A549 (cell line): ENCODE results near the gene MLLT3. TPM values are rescaled to one million over a fixed set of nuclear protein-coding genes. Genes with fewer than 3 reads are reported as not detected.

Experiments used
- ATAC-seq, 2 experiments: fragments of 200-7000 bp in 1 of 2; fragments of >200 bp in 1 of 2; cut with Nextera tagmentation in 1 of 2; cut with Tn5 transposase in 1 of 2; 3 replicates each; pipeline versions ENCODE4 v1.8.0 to v1.9.1; 2018 to 2020; ENCODE audit warnings: mild to moderate bottlenecking in 1 of 2, moderate library complexity in 1 of 2
- CTCF ChIA-PET: fragments of 300-600 bp; sonication (Branson Sonifier 250); formaldehyde crosslinking; extraction: SDS; loops from one replicate; lab custom pipeline; 2021; ENCODE audit warnings: antibody characterized with exemption, inconsistent platforms; lab: Yijun Ruan, JAX
- POLR2A ChIA-PET: fragments of 350-600 bp; formaldehyde crosslinking; extraction: SDS; loops from one replicate; lab custom pipeline; 2021; ENCODE audit warnings: antibody characterized with exemption, inconsistent platforms; lab: Yijun Ruan, JAX
- DNase-seq, 2 experiments: peaks; one replicate each; pipeline versions ENCODE4 v3.0.0 to v3.0.0-alpha.2; 2011 to 2016; ENCODE audit warnings: low read depth in 1 of 2, low spot score in 1 of 2
- FAIRE-seq: peaks from 2 replicates; lab custom pipeline; 2011; peaks lifted over from hg19 to GRCh38; lab: Jason Lieb, UNC
- H3K27ac ChIP-seq, 2 experiments: fragments of >200 bp; sonication (Bioruptor Twin); formaldehyde crosslinking; 3 replicates each; pipeline ENCODE4 v1.5.1; 2016 to 2017
- H3K4me1 ChIP-seq: fragments of >200 bp; sonication (Bioruptor Twin); formaldehyde crosslinking; 3 replicates; pipeline ENCODE4 v1.6.1; 2016
- H3K4me2 ChIP-seq: fragments of >200 bp; sonication (Bioruptor Twin); formaldehyde crosslinking; 3 replicates; pipeline ENCODE4 v1.6.1; 2016
- H3K4me3 ChIP-seq: fragments of >200 bp; sonication (Bioruptor Twin); formaldehyde crosslinking; 3 replicates; pipeline ENCODE4 v1.5.1; 2016
- H3K9me3 ChIP-seq: fragments of >200 bp; sonication (Bioruptor Twin); formaldehyde crosslinking; 3 replicates; pipeline ENCODE4 v1.6.1; 2016
- BHLHE40 ChIP-seq: IDR thresholded peaks from 2 replicates; pipeline ENCODE4 v1.6.1; 2012; ENCODE audit warnings: low read depth, low read length, inconsistent platforms
- CBX2 ChIP-seq: fragments of 200-600 bp; sonication (generic); IDR thresholded peaks from 2 replicates; pipeline ENCODE4 v1.6.1; 2016; ENCODE audit warnings: low read depth, mild to moderate bottlenecking, borderline replicate concordance
- CBX8 ChIP-seq: fragments of 200-600 bp; sonication (generic); IDR thresholded peaks from 2 replicates; pipeline ENCODE4 v1.6.1; 2016
- CHD4 ChIP-seq: fragments of 200-600 bp; sonication (generic); IDR thresholded peaks from 2 replicates; pipeline ENCODE4 v1.6.1; 2016; ENCODE audit warnings: antibody characterized with exemption, mild to moderate bottlenecking, borderline replicate concordance
- E2F6 ChIP-seq: IDR thresholded peaks from 2 replicates; pipeline ENCODE4 v1.6.1; 2012; ENCODE audit warnings: low read depth, borderline replicate concordance
- EHMT2 ChIP-seq: fragments of 200-600 bp; sonication (generic); IDR thresholded peaks from 2 replicates; pipeline ENCODE4 v1.6.1; 2016; ENCODE audit warnings: antibody characterized with exemption, low read depth, mild to moderate bottlenecking, moderate library complexity
- ELK1 ChIP-seq: fragments of 150-350 bp; IDR thresholded peaks from 2 replicates; pipeline ENCODE4 v1.6.1; 2014; ENCODE audit warnings: low read depth, mild to moderate bottlenecking, low read length
- ESRRA ChIP-seq: fragments of 150-350 bp; IDR thresholded peaks from 2 replicates; pipeline ENCODE4 v1.6.1; 2014; ENCODE audit warnings: mild to moderate bottlenecking, low read length, borderline replicate concordance
- HDAC2 ChIP-seq: fragments of 200-600 bp; sonication (generic); IDR thresholded peaks from 2 replicates; pipeline ENCODE4 v1.6.1; 2016
- HEYL ChIP-seq: fragments of 250-450 bp; sonication (Bioruptor Pico); IDR thresholded peaks from 2 replicates; pipeline ENCODE4 v1.8.0; 2021; ENCODE audit warnings: mild to moderate bottlenecking, moderate library complexity
- HOXB13 ChIP-seq: fragments of 250-450 bp; sonication (Bioruptor Pico); IDR thresholded peaks from 2 replicates; pipeline ENCODE4 v1.5.0; 2020; ENCODE audit warnings: low read depth, mild to moderate bottlenecking, moderate library complexity
- JUN ChIP-seq, 2 experiments: fragments of >200 bp; sonication (Bioruptor Twin); formaldehyde crosslinking; IDR thresholded peaks; 2 replicates in 1 of 2; 3 replicates in 1 of 2; pipeline ENCODE4 v1.6.1; 2016 to 2017
- KDM1A ChIP-seq: fragments of 200-600 bp; sonication (generic); IDR thresholded peaks from 2 replicates; pipeline ENCODE4 v1.6.1; 2016; ENCODE audit warnings: low read depth, mild to moderate bottlenecking
- KDM5A ChIP-seq: fragments of 200-600 bp; sonication (generic); IDR thresholded peaks from 2 replicates; pipeline ENCODE4 v1.6.1; 2016; ENCODE audit warnings: antibody characterized with exemption, mild to moderate bottlenecking
- NFE2L2 ChIP-seq: fragments of 150-350 bp; conservative IDR thresholded peaks from 2 replicates; pipeline ENCODE4 v1.6.1; 2014; ENCODE audit warnings: low read length
- NPAS2 ChIP-seq: fragments of 250-450 bp; sonication (Bioruptor Pico); IDR thresholded peaks from 2 replicates; pipeline ENCODE4 v1.8.0; 2022; ENCODE audit warnings: mild to moderate bottlenecking, moderate library complexity, borderline replicate concordance
- NR3C1 ChIP-seq: fragments of >200 bp; sonication (Bioruptor Twin); formaldehyde crosslinking; IDR thresholded peaks from 3 replicates; pipeline ENCODE4 v1.6.1; 2017
- PBX3 ChIP-seq: IDR thresholded peaks from 2 replicates; pipeline ENCODE4 v1.6.1; 2012
- POLR2A ChIP-seq: IDR thresholded peaks from 2 replicates; pipeline ENCODE4 v1.6.1; 2012; ENCODE audit warnings: mild to moderate bottlenecking, low read length
- RNF2 ChIP-seq: fragments of 200-600 bp; sonication (generic); IDR thresholded peaks from 2 replicates; pipeline ENCODE4 v1.6.1; 2016; ENCODE audit warnings: low read depth, mild to moderate bottlenecking, antibody characterized with exemption, moderate library complexity, borderline replicate concordance
- SREBF2 ChIP-seq: fragments of 450-650 bp; IDR thresholded peaks from 2 replicates; pipeline ENCODE4 v1.6.1; 2014; ENCODE audit warnings: mild to moderate bottlenecking, moderate library complexity
- TFCP2L1 ChIP-seq: fragments of 250-450 bp; sonication (Bioruptor Pico); IDR thresholded peaks from 2 replicates; pipeline ENCODE4 v1.5.0; 2021; ENCODE audit warnings: mild to moderate bottlenecking
- TP53 ChIP-seq: fragments of 250-450 bp; sonication (Bioruptor Pico); IDR thresholded peaks from 2 replicates; pipeline ENCODE4 v1.5.0; 2021; ENCODE audit warnings: mild to moderate bottlenecking, moderate library complexity
- USF2 ChIP-seq: fragments of 450-650 bp; IDR thresholded peaks from 2 replicates; pipeline ENCODE4 v1.6.1; 2014; ENCODE audit warnings: antibody characterized with exemption
- ZC3H11A ChIP-seq: fragments of 450-650 bp; IDR thresholded peaks from 2 replicates; pipeline ENCODE4 v1.6.1; 2014; ENCODE audit warnings: antibody characterized with exemption, mild to moderate bottlenecking
- ZFP36 ChIP-seq: fragments of 450-650 bp; IDR thresholded peaks from 2 replicates; pipeline ENCODE4 v1.6.1; 2014; ENCODE audit warnings: borderline replicate concordance; ENCODE audit not compliant: partially characterized antibody
- ZSCAN20 ChIP-seq: fragments of 250-450 bp; sonication (Bioruptor Pico); IDR thresholded peaks from 2 replicates; pipeline ENCODE4 v1.8.0; 2022; ENCODE audit warnings: mild to moderate bottlenecking, moderate library complexity
- WGBS: methylation state at CpG from one replicate; pipeline ENCODE4 v1.1.6; 2017; ENCODE audit errors: missing lambda C conversion rate; 5-methylcytosine and 5-hydroxymethylcytosine counted together
- polyA plus RNA-seq, 4 experiments: library from polyadenylated mRNA; depleted of rRNA in 3 of 4; stranded (reverse); fragments of >200 nt; fragmentation: RNase III in 1 of 4; extraction: RNeasy Plus Mini Kit Qiagen cat#74134 plus additional on column Dnase treatment in 1 of 4; gene quantifications; 2 replicates in 3 of 4; 3 replicates in 1 of 4; pipeline ENCODE4 v1.2.3, GENCODE V29; 2011 to 2017

Gene MLLT3
- polyA plus RNA-seq, 2 of the 4 experiments (the other 2 are of a cell fraction) = 14.3 to 47.6 TPM

GRCh38 chr9:20361656-20362570 lies 260.4 kb downstream of the MLLT3 start:
- H3K27ac ChIP-seq = no peak overlapping the region

GRCh38 chr9:20361229-20361628 lies 261.1 kb downstream of the MLLT3 start:
- ATAC-seq (no peak), DNase-seq (no peak)
- POLR2A ChIA-PET = no interaction called here
- no peak for TF ChIP-seq HDAC2
- TF ChIP-seq ESRRA = no peak
- TF ChIP-seq ELK1 = no peak
- no peak for TF ChIP-seq NPAS2 (CRISPR knock-in tag)
- TF ChIP-seq CBX8 = no peak
- no peak for TF ChIP-seq JUN (IDR thresholded peaks at IDR 0.05)
- TF ChIP-seq EHMT2 = no peak
- TF ChIP-seq TP53 = no peak
- TF ChIP-seq TFCP2L1 (CRISPR knock-in tag) = no peak
- TF ChIP-seq, all 56 proteins: peak for 0
- CTCF ChIA-PET = interaction anchor here (1.5 to 2.7 kb wide), 3 partner anchors 264 to 750 kb away, joined by 3 to 11 read pairs (median 9); no protein-coding TSS in a partner anchor
- H3K4me3 ChIP-seq = no peak overlapping the region
- peaks cover 24% of the 10 kb centered on the region for H3K4me1 ChIP-seq
- H3K4me2 ChIP-seq = no peak overlapping the region
- 90% methylated on average over 5 of the region's 5 CpGs for WGBS
- FAIRE-seq = no peak
- no peaks in the 10 kb centered on the region for H3K9me3 ChIP-seq
- H3K27ac ChIP-seq = no peak overlapping the region

More at GRCh38 chr9:20361656-20362570, 260.4 kb downstream of the MLLT3 start:
- Histone ChIP-seq H3K4me1 (peaks cover 18% of the 10 kb centered on the region), H3K4me2 (no peak overlapping the region), H3K4me3 (no peak overlapping the region), H3K9me3 (no peaks in the 10 kb centered on the region)
- ChIA-PET POLR2A (no interaction called here), CTCF (interaction anchor here (1.5 to 2.3 kb wide), 2 partner anchors 579 to 749 kb away, joined by 3 to 9 read pairs; no protein-coding TSS in a partner anchor)
- ATAC-seq (no peak), DNase-seq (no peak), FAIRE-seq (no peak)
- TF ChIP-seq HEYL (no peak), TP53 (no peak), HOXB13 (CRISPR knock-in tag) (no peak), E2F6 (no peak), BHLHE40 (no peak), RNF2 (no peak), SREBF2 (no peak), ZFP36 (no peak), NR3C1 (no peak), ZC3H11A (no peak), ZSCAN20 (CRISPR knock-in tag) (no peak), KDM1A (no peak), NFE2L2 (no peak), KDM5A (no peak), USF2 (no peak), CBX2 (no peak), CHD4 (no peak), PBX3 (no peak), POLR2A (no peak)
- 88% methylated on average over 3 of the region's 3 CpGs for WGBS
